Measurements from ENCODE around the gene BCAS1. TPM values are rescaled to one million over a fixed set of nuclear protein-coding genes. Genes with fewer than 3 reads are reported as not detected.
A peak's percentile ranks its signal among the peaks of the same experiment; 100 is the strongest.

BCAS1 gene
- total RNA-seq, 1 donor from 2014 or later, result 2.8 TPM

- Histone ChIP-seq H3K36me3 (no peaks in the 10 kb centered on the region), H3K4me3 (no peak overlapping the region), H3K9me3 (no peaks in the 10 kb centered on the region), H3K4me1 (peaks cover 54% of the 10 kb centered on the region), H3K27ac (peak overlapping the region; percentile 70), H3K27me3 (ENCODE audit: low read depth) (no peaks in the 10 kb centered on the region)
- ATAC-seq (no peak), DNase-seq (no peak)
- intact Hi-C loops (cut with DNase I), result no loop called here
- TF ChIP-seq CTCF (IDR thresholded peaks at IDR 0.05), result no peak
Observed at GRCh38 chr20:53940360-53940702, 130.1 kb downstream of the BCAS1 start.

DNA sequence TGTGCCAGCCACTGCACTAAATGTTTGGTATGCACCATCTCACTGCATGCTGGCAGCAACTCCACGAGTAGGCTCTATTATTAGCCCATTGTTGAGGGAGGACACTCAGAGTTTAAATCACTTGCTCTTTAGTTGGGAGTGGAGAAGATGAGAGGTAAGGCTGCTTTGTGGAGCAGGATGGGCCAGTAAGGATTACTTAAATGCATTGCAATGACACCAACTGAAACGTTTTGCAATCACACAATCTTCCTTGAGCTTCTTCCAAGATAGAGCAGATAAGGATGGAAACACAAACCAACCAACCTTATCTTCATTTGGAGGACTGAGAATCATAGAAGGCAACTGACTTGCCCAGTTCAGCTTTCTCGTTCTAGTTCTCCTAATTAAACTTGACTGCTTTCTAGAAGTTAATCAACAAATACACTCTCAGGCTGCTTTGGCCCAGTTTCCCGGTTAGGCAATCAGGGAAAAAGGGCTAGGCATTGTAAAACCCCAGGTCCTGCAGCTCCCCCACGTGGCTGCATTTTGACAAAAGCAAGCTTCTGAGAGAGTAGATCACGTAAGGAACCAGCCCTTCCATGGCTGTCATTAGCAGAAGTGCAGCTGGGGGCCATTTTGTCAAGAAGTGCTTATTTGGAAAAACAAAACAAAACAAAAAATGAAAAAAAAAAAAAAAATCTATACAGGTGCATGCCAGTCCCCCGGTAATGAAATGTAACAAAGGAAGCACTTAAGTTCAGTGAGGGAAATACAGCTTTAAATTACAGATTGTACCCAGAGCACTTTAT lies 130.6 kb downstream of the BCAS1 start:
- intact Hi-C loops (cut with DNase I), result no loop called here
- H3K4me1 ChIP-seq, result peaks cover 60% of the 10 kb centered on the region
- no peaks in the 10 kb centered on the region for H3K9me3 ChIP-seq
- H3K36me3 ChIP-seq, result no peaks in the 10 kb centered on the region
- H3K27ac ChIP-seq, result peak overlapping the region; percentile 70
- ATAC-seq (peak; percentile 91 to 92), DNase-seq (peak; percentile 93)
- TF ChIP-seq CTCF (IDR thresholded peaks at IDR 0.05), result peak; percentile 74
- H3K4me3 ChIP-seq, result no peak overlapping the region
- no peaks in the 10 kb centered on the region for H3K27me3 ChIP-seq (ENCODE audit: low read depth)

GRCh38 chr20:53939190-53939571 lies 131.2 kb downstream of the BCAS1 start:
- intact Hi-C loops (cut with DNase I), result no loop called here
- ATAC-seq, result no peak
- no peak for TF ChIP-seq CTCF (IDR thresholded peaks at IDR 0.05)
- Histone ChIP-seq H3K36me3 (no peaks in the 10 kb centered on the region), H3K4me1 (peaks cover 64% of the 10 kb centered on the region), H3K4me3 (no peak overlapping the region), H3K27ac (peak overlapping the region; percentile 70), H3K27me3 (ENCODE audit: low read depth) (no peaks in the 10 kb centered on the region), H3K9me3 (no peaks in the 10 kb centered on the region)
- no peak for DNase-seq

DNA sequence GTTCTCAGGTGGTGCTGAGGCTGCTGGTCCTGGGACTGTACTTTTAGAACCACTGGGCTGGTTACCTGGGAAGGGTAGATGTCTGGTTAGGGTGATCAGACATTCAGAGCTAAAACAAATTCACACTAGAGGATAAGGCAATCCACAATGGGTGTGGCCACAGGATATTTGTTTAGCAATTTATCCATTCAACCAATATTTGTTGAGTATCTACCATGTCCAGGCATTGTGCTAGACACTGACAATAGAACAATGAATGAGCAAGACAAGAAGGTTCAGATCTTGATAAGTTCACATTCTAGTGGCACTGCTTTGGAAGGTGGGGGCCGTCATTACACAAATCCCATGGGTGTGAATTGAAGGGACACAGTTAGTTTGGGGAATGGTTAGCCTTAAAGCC lies 131.7 kb downstream of the BCAS1 start:
- H3K36me3 ChIP-seq, result no peaks in the 10 kb centered on the region
- intact Hi-C loops (cut with DNase I), result no loop called here
- no peak overlapping the region for H3K4me3 ChIP-seq
- no peak for DNase-seq
- H3K4me1 ChIP-seq, result peaks cover 64% of the 10 kb centered on the region
- H3K27ac ChIP-seq, result no peak overlapping the region
- no peaks in the 10 kb centered on the region for H3K27me3 ChIP-seq (ENCODE audit: low read depth)
- no peaks in the 10 kb centered on the region for H3K9me3 ChIP-seq
- no peak for ATAC-seq
- no peak for TF ChIP-seq CTCF (IDR thresholded peaks at IDR 0.05)

DNA sequence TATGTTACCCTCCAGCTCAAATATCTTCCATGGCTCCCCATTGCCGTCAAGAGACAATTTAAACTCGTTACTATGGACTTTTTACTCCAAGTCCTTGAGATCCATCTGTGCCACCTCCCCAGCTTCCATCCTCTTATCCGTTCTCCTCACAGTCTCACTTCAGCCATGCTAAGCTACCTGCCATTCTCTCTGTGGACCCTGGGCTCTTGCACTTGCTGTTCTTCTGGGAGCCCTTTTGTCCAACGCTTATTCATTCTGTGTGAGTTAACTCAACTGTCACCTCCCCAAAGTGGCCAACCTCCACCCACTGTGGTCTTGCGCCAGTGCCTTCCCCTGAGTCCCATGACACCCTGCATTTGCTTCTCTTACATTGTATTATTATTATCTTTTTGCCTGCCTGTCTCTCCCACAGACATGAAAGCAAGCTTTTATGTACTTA lies 132.4 kb downstream of the BCAS1 start:
- intact Hi-C loops (cut with DNase I), result no loop called here
- Histone ChIP-seq H3K4me3 (no peak overlapping the region), H3K36me3 (no peaks in the 10 kb centered on the region), H3K9me3 (no peaks in the 10 kb centered on the region), H3K27me3 (ENCODE audit: low read depth) (no peaks in the 10 kb centered on the region), H3K4me1 (peaks cover 62% of the 10 kb centered on the region), H3K27ac (no peak overlapping the region)
- no peak for TF ChIP-seq CTCF (IDR thresholded peaks at IDR 0.05)
- DNase-seq (no peak), ATAC-seq (no peak)
